Kidney (tissue), 14 donors: Measurements from ENCODE around the gene ARTN. TPM values are rescaled to one million over a fixed set of nuclear protein-coding genes. Genes with fewer than 3 reads are reported as not detected.

ENCODE experiments used
- DNase-seq, 5 donors: peaks; one replicate each; pipeline ENCODE4 v3.0.0-alpha.2; 2013 to 2020
- FAIRE-seq: peaks from 2 replicates; lab custom pipeline; 2012; peaks lifted over from hg19 to GRCh38; lab: Jason Lieb, UNC
- H3K27ac ChIP-seq, 2 donors: one replicate each; pipeline ENCODE4 v1.7.0; 2013; ENCODE audit warnings: low read depth in 2 of 2, low read length in 2 of 2, inconsistent platforms in 1 of 2
- H3K27me3 ChIP-seq: one replicate; pipeline ENCODE4 v1.7.1; 2013; ENCODE audit warnings: low read length, inconsistent platforms; ENCODE audit not compliant: control insufficient read depth, insufficient read depth
- H3K36me3 ChIP-seq, 3 donors: one replicate each; pipeline versions ENCODE4 v1.7.0 to v1.7.1; 2013; ENCODE audit warnings: low read length in 3 of 3, control low read depth in 1 of 3, inconsistent platforms in 1 of 3; ENCODE audit not compliant: insufficient read depth in 3 of 3, control insufficient read depth in 2 of 3
- H3K4me1 ChIP-seq, 3 donors: one replicate each; pipeline versions ENCODE4 v1.7.0 to v1.7.1; 2013; ENCODE audit warnings: low read length in 3 of 3, inconsistent platforms in 1 of 3, low read depth in 1 of 3; ENCODE audit not compliant: control insufficient read depth in 2 of 3, insufficient read depth in 2 of 3
- H3K4me3 ChIP-seq, 3 donors: one replicate each; pipeline versions ENCODE4 v1.7.0 to v1.8.1; 2013; ENCODE audit warnings: low read length in 3 of 3, control low read depth in 1 of 3, inconsistent platforms in 1 of 3
- H3K9ac ChIP-seq, 3 donors: one replicate each; pipeline versions ENCODE4 v1.7.0 to v1.7.1; 2013; ENCODE audit warnings: low read length in 3 of 3, control low read depth in 1 of 3, inconsistent platforms in 1 of 3
- H3K9me3 ChIP-seq, 3 donors: one replicate each; pipeline versions ENCODE4 v1.7.0 to v1.7.1; 2013; ENCODE audit warnings: low read length in 3 of 3, control low read depth in 1 of 3, inconsistent platforms in 1 of 3; ENCODE audit not compliant: control insufficient read depth in 2 of 3, insufficient read depth in 1 of 3
- intact Hi-C: fragments of 100-400 bp; cut with DNase I; formaldehyde crosslinking; loops from one replicate; pipeline ENCODE4 v1.11.1; 2022
- polyA plus RNA-seq: library from polyadenylated mRNA; stranded (reverse); fragments of 350-450 nt; fragmentation: Illumina TruSeq; extraction: RNeasy Lipid Tissue Mini Kit (QIAGEN cat#74804); gene quantifications from one replicate; pipeline ENCODE4 v1.2.3, GENCODE V29; 2014; ENCODE audit warnings: low read depth, low replicate concordance; ENCODE audit not compliant: insufficient read depth
- total RNA-seq: library from RNA; stranded (reverse); fragmentation: NEBNext Ultra II Directional; extraction: Animal tissue kit (Norgen Biotek cat#: 25700); gene quantifications from one replicate; pipeline ENCODE4 v1.2.1, GENCODE V29; 2021
- TF ChIP-seq, protein P1 (sequence below): IDR thresholded peaks from 3 replicates; pipeline ENCODE4 v1.5.1; 2012; ENCODE audit warnings: mild to moderate bottlenecking, moderate library complexity, borderline replicate concordance; ENCODE audit not compliant: insufficient read depth; ENCODE audit errors: extremely low read depth
- donor health status: control.
- donor health status: control.
- donor health status: control.
- donor health status: control.
- donor health status: control.
- donor health status: DM: yes; HTN: yes; CAD: no.
- donor health status: Normal renal cell carcinoma (clear cell type).

The ARTN gene
- total and polyA plus RNA-seq, 2 donors from 2014 or later, result 1.9 to 4.3 TPM

DNA sequence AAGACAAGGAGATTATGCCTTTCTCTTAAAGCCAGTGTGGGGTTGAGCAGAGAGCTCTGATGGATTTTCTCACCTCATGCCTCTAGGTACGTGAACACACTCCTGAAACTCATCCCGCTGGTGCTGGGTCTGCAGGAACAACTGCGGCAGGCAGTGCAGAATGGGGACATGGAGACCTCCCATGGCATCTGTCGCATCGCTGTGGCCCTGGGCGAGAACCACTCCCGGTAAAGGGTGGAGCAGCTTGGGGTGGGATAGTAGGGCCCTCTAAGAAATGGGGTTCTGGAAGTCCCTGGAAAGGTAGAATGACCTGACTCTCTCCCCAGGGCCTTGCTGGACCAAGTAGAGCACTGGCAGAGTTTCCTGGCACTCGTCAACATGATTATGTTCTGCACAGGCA, 22.6 kb downstream of the ARTN start:
- TF ChIP-seq, protein P1, sequence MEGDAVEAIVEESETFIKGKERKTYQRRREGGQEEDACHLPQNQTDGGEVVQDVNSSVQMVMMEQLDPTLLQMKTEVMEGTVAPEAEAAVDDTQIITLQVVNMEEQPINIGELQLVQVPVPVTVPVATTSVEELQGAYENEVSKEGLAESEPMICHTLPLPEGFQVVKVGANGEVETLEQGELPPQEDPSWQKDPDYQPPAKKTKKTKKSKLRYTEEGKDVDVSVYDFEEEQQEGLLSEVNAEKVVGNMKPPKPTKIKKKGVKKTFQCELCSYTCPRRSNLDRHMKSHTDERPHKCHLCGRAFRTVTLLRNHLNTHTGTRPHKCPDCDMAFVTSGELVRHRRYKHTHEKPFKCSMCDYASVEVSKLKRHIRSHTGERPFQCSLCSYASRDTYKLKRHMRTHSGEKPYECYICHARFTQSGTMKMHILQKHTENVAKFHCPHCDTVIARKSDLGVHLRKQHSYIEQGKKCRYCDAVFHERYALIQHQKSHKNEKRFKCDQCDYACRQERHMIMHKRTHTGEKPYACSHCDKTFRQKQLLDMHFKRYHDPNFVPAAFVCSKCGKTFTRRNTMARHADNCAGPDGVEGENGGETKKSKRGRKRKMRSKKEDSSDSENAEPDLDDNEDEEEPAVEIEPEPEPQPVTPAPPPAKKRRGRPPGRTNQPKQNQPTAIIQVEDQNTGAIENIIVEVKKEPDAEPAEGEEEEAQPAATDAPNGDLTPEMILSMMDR, result no peak
- Histone ChIP-seq H3K27ac (no peak overlapping the region), H3K27me3 (no peaks in the 10 kb centered on the region), H3K9ac (no peak overlapping the region), H3K4me3 (no peak overlapping the region), H3K36me3 (peaks cover 3 to 52% (median 44%) of the 10 kb centered on the region in 3 donors), H3K4me1 (peaks cover 0 to 6% (median 2%) of the 10 kb centered on the region in 3 donors), H3K9me3 (no peaks in the 10 kb centered on the region)
- no peak for DNase-seq
- no peak for FAIRE-seq
- intact Hi-C loops, result no loop called here

DNA sequence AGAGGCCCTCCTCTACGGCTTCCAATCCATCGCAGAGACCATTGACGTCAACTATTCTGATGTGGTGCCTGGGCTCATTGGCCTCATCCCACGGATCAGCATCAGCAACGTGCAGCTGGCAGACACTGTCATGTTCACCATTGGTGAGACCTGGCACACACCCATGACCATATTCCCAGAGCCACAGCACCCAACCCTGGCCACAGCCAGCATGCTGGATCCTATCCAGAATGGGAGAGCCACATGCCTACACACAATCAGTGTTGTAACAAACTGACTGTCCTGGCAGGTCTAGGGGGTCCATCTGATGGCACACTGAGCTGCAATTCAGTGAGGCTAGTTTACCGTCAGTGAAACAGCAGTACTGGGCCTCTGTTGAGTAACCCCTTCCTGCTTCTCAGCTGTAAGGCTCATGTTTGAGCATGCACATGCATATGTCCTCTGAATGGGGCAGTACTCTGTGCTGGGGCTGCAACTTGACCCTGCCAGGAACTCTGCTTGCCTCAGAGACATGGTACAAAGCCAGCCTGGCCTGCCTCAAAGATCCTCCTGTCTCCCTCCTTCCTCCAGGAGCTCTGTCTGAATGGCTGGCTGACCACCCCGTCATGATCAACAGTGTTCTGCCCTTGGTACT, 23.9 kb downstream of the ARTN start:
- DNase-seq (no peak), FAIRE-seq (no peak)
- Histone ChIP-seq H3K27ac (no peak overlapping the region), H3K36me3 (peaks cover 5 to 64% (median 52%) of the 10 kb centered on the region in 3 donors), H3K4me1 (peaks cover 0 to 2% (median 0%) of the 10 kb centered on the region in 3 donors), H3K9ac (no peak overlapping the region), H3K27me3 (no peaks in the 10 kb centered on the region), H3K9me3 (no peaks in the 10 kb centered on the region), H3K4me3 (no peak overlapping the region)
- intact Hi-C loops, result no loop called here
- TF ChIP-seq, protein P1, result no peak

DNA sequence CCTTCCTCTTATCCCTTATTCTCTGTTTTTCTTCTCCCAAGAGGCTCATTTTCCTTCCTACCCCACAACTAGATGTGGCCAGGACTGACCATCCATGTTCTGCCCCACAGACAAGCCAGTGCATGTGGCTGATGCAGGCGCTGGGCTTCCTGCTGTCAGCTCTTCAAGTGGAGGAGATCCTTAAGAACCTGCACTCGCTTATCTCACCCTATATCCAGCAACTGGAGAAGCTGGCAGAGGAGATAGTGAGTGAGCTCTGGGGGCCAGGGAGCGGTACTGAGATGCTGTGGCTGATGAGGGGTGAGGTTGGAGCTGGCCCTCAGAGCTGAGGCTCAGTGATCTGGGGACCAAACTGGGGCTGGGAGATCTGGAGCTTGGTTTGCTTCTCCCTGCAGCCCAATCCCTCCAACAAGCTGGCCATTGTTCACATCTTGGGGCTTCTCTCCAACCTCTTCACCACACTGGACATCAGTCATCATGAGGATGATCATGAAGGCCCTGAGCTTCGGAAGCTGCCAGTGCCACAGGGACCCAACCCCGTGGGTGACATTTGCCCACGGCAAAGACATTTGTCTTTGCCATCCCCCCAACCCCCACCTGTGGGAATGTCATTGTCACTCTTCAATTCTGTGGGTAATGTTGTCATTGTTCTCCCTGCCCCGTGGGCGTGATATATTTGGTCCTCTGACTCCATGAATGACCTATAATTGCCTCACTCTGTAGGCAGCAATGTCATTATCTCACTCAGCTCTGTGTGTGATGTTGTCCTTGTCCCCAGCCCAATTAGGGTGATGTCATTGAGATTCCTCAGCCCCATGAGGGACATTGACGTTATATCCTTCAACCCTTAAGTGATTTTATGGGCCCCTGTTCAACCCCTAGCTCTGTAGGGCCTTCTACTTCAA, 25.0 kb downstream of the ARTN start:
- FAIRE-seq, result no peak
- no peak for DNase-seq
- Histone ChIP-seq H3K9me3 (no peaks in the 10 kb centered on the region), H3K4me1 (no peaks in the 10 kb centered on the region), H3K9ac (no peak overlapping the region), H3K4me3 (no peak overlapping the region), H3K36me3 (peaks cover 5 to 69% (median 52%) of the 10 kb centered on the region in 3 donors), H3K27me3 (no peaks in the 10 kb centered on the region), H3K27ac (no peak overlapping the region)
- intact Hi-C loops, result no loop called here
- TF ChIP-seq, protein P1, result no peak
